T-helper 1 cell (primary cell): ENCODE data around the gene BCL11B.

Source experiments
- DNase-seq, 5 donors: peaks; one replicate each; pipeline ENCODE4 v3.0.0-alpha.2; 2012 to 2020

The BCL11B gene

DNA sequence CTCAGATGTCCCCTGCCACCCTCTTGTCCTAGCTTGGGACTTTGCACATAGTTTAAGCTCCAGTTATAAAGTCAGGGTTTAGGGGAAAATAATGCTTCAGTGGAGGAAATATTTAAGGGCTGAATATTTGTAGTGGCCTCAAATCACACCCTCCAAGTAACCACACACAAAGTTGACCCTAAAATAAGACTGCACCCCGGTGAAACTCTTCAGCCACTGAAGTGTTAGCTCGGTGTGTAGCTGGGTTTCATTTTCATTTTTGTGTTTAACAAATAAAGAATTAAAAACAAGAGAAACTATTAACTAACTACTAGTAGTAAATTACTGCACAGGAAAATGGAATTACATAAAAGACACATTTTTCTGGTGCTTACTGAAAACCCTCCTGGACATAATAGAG is 14.8 kb upstream of the BCL11B start:
- DNase-seq = no peak

- DNase-seq = no peak
These were observed 12.4 kb upstream of the BCL11B start for GRCh38 chr14:99284254-99285004.

- no peak for DNase-seq
These were observed 10.5 kb upstream of the BCL11B start for GRCh38 chr14:99282261-99283050.

DNA sequence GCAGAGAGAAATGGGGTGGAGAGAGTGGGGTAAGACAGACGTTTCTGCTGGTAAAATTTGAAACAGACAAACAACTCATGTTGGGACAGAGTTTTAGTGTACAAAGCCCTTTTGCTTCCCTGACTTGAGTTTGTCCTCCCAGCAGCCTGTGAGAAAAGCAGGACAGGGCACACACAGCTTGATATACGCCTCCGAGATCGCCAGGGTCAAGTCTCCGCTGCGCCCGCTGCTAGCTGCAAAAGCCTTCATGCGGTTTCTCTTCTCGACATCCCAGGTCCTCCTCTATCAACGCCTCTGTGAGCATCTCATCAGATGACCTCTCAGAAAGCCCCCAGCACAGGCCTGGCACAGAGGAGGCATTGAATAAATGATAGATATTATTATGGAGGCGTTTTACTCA is 9.4 kb upstream of the BCL11B start:
- DNase-seq = no peak

- DNase-seq = no peak
These were observed 8.9 kb upstream of the BCL11B start for GRCh38 chr14:99280852-99281251.

DNA sequence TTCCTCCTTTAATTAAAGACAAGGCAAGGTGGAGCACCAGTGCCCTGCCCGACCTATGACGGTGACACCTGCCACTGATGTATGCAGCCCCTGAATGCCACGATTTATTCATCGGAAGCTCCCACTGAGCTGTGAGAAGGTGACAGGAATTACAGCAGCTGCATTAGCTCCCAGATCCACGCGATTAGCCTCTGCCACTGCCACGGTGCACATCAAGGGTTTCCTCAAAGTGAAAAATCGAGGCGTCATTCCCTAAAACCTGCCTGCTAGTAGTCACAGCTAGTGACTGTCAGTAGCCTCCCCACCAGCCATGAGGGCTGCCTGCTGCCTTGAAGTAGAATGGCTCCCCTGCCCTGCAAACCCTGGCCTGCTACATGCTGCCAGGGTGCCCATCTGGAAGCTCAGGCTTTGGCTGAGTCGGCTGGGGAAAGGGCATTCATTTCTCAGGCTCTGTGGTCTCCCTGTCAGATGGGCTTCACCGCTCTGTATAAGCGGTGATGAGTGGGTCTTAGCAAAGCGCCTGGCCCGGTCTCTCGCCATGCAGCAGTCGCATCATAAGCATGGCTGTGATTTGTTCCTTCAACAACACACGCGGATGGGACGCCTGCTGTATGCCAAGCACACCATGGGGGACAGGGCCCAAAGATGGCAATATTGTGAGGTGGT is 8.2 kb upstream of the BCL11B start:
- DNase-seq = no peak

DNA sequence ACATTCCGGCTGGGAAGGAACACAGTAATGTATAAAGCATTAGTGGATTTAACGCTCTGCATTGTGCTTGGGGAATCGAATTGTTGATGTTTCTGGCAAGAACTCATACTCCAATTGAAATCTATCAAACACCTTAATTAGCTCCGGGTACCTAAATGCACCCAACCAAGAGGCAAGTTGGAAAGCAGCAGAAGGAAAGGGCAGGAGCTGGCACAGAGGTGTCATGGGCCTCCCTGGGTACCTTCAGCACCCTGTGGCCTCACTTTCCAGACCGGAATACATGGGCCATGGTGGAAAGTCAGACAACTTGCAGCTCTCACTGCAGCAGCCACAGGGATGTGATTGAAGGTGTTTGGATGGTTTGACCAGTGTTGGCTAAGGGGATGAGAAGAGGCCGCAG is 6.8 kb upstream of the BCL11B start:
- no peak for DNase-seq

- no peak for DNase-seq
These were observed 5.5 kb upstream of the BCL11B start for GRCh38 chr14:99277530-99277929.

DNA sequence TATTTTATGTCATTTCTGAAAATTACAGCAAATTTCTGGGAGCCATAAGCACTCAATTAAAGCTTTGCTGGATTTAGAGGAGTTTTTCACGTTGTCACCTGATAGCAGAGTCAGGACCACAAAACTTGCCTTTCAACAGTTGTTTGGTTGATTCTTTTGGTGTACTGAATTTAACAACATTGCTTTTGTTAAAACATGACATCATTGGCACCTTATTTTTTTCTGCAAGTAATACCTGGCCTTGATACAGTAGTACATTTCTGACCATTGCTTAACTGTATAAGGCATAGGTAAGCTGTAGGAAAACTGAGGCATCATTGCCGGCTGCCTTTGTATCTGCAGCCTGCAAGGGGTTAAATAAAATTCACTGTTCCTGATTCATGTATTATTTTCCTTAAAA is 4.5 kb upstream of the BCL11B start:
- DNase-seq = no peak

- DNase-seq = no peak
These were observed 3.2 kb upstream of the BCL11B start for GRCh38 chr14:99275222-99275584.

GRCh38 chr14:99274346-99275221 is 2.6 kb upstream of the BCL11B start:
- DNase-seq = peak in 4 of 5 donors; percentile 33 to 76 (median 47)

DNA sequence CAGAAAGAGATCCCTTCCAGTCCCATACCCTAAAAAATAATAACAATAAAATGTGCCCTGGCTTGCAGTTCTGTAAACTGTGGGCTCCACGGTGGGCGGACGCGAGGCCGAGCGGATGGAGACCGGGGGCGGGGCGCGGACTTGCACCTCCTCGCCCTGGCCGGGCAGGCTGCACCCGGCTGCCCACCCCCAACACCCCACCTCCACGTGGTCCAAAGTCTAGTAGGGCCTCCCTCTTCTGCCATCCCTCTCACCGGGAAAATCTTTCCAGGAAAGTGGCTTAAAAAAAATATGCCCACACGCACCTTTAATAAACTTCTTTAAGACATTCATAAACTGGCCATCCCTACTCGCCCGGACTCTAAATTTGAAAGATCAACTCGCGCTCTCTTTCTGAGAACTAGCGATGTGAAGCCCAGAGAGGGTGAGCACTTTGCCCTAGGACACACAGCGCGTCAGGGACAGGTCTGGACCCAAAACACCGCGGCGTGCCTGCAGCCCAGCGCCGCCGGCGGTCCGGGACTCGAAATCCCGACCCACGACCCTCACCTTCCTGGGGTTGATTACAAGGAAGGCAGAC is 1.9 kb upstream of the BCL11B start:
- DNase-seq = peak in 1 of 5 donors; percentile 38

DNA sequence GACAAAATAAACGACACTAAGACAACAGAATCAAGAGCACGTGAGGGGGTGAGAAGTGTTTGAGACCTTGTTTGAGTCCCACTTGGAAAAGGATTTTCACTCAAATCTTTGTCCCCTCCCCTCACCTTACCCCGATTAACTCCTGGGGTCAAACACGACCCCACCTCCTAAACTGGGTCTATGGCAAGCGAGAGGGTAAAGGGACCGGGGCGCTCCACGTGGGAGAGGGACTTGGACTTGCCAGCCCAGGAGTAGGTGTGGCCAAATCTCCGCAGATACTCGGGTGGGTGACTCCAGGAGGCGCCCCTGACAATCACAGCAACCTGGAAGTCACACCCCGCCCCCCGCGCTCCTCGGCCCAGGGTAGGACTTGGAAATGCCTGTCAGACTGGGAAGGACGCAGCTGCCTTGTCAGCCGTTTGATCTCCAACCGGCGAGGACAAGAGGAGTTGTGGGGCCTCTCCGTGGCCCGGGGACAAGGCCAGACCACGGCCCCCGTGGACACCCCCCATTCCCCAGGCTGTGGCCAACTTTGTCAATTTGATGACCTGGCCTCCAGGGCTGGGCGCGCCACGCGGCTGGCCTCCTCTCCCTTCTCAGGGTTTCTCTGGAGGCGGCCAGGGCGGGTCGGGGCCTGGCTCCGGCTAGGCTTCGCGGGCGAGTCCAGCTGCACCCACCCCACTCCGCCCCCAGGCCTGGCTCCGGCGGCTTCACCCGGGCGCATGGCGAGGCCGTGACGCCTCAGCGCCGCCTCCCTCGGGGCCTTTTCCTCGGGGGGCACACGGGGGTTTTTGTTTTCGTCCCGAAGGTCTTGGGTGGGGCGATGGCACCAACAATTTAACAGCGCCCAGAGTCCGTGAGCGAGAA is 1.1 kb upstream of the BCL11B start:
- peak in 2 of 5 donors; percentile 32 to 57 for DNase-seq

- DNase-seq = no peak
These were observed 568 bp upstream of the BCL11B start for GRCh38 chr14:99272632-99272898.

DNA sequence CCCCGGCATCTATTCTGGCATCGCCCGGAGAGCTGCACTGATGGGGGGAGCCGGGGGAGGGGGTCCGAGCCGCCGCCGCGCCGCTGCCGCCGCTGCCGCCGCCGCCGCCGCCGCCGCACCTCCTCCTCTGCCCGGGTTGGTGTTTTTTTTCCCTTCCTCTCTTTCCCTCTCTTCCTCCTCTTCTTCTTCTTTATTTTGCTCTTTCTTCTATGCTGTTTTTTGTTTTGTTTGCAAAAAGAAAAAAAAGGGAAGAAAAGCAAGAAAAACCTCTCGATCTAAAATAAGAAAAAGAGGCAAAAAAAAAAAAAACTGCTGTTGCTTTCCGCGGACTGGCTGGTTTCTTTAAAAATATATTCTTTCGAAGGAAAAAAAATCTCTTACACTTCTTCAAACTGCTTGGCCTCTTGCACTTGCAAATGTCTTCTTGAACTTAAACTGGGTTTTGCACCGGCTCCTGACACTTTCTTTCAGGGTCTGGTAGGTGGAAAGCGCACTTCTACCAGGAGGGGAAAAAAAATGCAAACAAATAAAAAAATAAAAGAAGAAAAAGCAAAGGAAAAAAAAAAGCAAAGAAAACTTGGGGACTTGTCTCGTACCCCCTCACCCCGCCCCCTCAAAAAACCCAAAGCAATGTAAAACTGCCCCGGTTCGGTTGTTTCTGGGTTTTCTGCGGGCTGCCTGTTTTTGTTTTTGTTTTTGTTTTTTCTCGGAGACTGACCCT is 616 bp downstream of the BCL11B start:
- DNase-seq = peak in 1 of 5 donors; percentile 34

GRCh38 chr14:99270458-99271220 is 1.4 kb downstream of the BCL11B start:
- peak in 3 of 5 donors; percentile 27 to 45 (median 42) for DNase-seq

GRCh38 chr14:99268810-99269707 is 2.9 kb downstream of the BCL11B start:
- DNase-seq = peak in 1 of 5 donors; percentile 25

- peak in 1 of 5 donors; percentile 77 for DNase-seq
These were observed 3.9 kb downstream of the BCL11B start for GRCh38 chr14:99267837-99268781.
